ENCODE results near the gene B3GAT1. TPM values are rescaled to one million over a fixed set of nuclear protein-coding genes. Genes with fewer than 3 reads are reported as not detected.
A peak's percentile ranks its signal among the peaks of the same experiment; 100 is the strongest.

The B3GAT1 gene
- total RNA-seq, 1 experiment from 2014 or later, result 34.3 TPM

GRCh38 chr11:134358856-134359490 is 53.1 kb downstream of the B3GAT1 start:
- Histone ChIP-seq H4K8ac (replicated peaks; ENCODE audit: insufficient read length, low read depth, low read length) (no peak overlapping the region), H3K23me2 (ENCODE audit: insufficient read length, low read depth, low read length, poor library complexity, severe bottlenecking) (no peaks in the 10 kb centered on the region), H2BK12ac (ENCODE audit: insufficient read length, low read depth, low read length) (no peak overlapping the region), H3K4ac (ENCODE audit: low read depth, low read length) (no peak overlapping the region), H4K5ac (ENCODE audit: insufficient read length, low read depth, low read length) (no peak overlapping the region), H2BK120ac (ENCODE audit: low read depth, low read length, poor library complexity, severe bottlenecking) (no peak overlapping the region), H3K27me3 (ENCODE audit: insufficient read depth, low read length) (peaks cover 3% of the 10 kb centered on the region; the same call in 1 of the 2 replicates), H3K79me2 (ENCODE audit: insufficient read depth, low read length) (no peaks in the 10 kb centered on the region), H3K18ac (ENCODE audit: insufficient read length, low read depth, low read length) (no peak overlapping the region), H3K4me1 (ENCODE audit: insufficient read depth, low read length) (no peaks in the 10 kb centered on the region), H4K91ac (ENCODE audit: insufficient read length, low read depth, low read length) (no peak overlapping the region), H3K27ac (ENCODE audit: insufficient read length, low read depth, low read length) (no peak overlapping the region), H3K9ac (ENCODE audit: extremely low read depth, insufficient read length, low read length) (no peak overlapping the region), H4K20me1 (ENCODE audit: control insufficient read depth, insufficient read depth, insufficient read length) (no peaks in the 10 kb centered on the region), H2AFZ (ENCODE audit: low read length) (no peak overlapping the region), H3K4me2 (ENCODE audit: insufficient read depth, insufficient read length, low read length) (no peak overlapping the region), H3T11ph (ENCODE audit: low read length) (no peak overlapping the region), H3K9me3 (ENCODE audit: control insufficient read depth, low read depth, low read length) (no peaks in the 10 kb centered on the region), H2BK15ac (ENCODE audit: low read depth, low read length) (no peak overlapping the region), H2BK20ac (ENCODE audit: low read depth, low read length, poor library complexity, severe bottlenecking) (no peak overlapping the region), H3K56ac (ENCODE audit: insufficient read length, low read depth, low read length) (no peak overlapping the region), H3K14ac (ENCODE audit: insufficient read depth, low read length) (no peak overlapping the region), H3K23ac (ENCODE audit: insufficient read length, low read depth, low read length) (no peak overlapping the region), H3K79me1 (ENCODE audit: insufficient read depth, low read depth, low read length, poor library complexity, severe bottlenecking) (no peaks in the 10 kb centered on the region), H2AK5ac (ENCODE audit: insufficient read length, low read length) (no peak overlapping the region), H2BK5ac (ENCODE audit: insufficient read length, low read length) (no peak overlapping the region)
- Mint-ChIP-seq H3K27me3 (ENCODE audit: low read depth) (peaks cover 35% of the 10 kb centered on the region), H3K36me3 (ENCODE audit: insufficient read depth in 1 of 3, low read depth in 3 of 3) (no peaks in the 10 kb centered on the region; a peak in 1 of 7 replicates), H3K4me3 (no peak overlapping the region), H3K4me1 (peaks cover 7 to 8% of the 10 kb centered on the region in 2 experiments), H3K9me3 (no peaks in the 10 kb centered on the region; a peak in 1 of 5 replicates), H3K27ac (peak overlapping the region in 1 of 3 experiments; percentile 38; a peak in 1 of 7 replicates)
- no peak for DNase-seq
- WGBS (ENCODE audit: extremely low coverage, insufficient read length, low lambda C conversion rate), result no CpG with 5 or more reads among the region's 18 CpGs
- TF ChIP-seq, protein P1, sequence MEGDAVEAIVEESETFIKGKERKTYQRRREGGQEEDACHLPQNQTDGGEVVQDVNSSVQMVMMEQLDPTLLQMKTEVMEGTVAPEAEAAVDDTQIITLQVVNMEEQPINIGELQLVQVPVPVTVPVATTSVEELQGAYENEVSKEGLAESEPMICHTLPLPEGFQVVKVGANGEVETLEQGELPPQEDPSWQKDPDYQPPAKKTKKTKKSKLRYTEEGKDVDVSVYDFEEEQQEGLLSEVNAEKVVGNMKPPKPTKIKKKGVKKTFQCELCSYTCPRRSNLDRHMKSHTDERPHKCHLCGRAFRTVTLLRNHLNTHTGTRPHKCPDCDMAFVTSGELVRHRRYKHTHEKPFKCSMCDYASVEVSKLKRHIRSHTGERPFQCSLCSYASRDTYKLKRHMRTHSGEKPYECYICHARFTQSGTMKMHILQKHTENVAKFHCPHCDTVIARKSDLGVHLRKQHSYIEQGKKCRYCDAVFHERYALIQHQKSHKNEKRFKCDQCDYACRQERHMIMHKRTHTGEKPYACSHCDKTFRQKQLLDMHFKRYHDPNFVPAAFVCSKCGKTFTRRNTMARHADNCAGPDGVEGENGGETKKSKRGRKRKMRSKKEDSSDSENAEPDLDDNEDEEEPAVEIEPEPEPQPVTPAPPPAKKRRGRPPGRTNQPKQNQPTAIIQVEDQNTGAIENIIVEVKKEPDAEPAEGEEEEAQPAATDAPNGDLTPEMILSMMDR (conservative IDR thresholded peaks at IDR 0.05), result no peak
